Ectodermal cell (in vitro differentiated cells): ENCODE data around the gene GRM2.

Experiments
- H3K27ac ChIP-seq: 2 replicates; pipeline ENCODE4 v1.7.0; 2013; ENCODE audit warnings: mild to moderate bottlenecking, low read depth, low read length; ENCODE audit not compliant: insufficient read depth, poor library complexity, severe bottlenecking
- H3K27me3 ChIP-seq: 2 replicates; pipeline ENCODE4 v1.7.0; 2013; ENCODE audit warnings: mild to moderate bottlenecking, low read length; ENCODE audit not compliant: insufficient read depth, control insufficient read depth, poor library complexity, severe bottlenecking
- H3K36me3 ChIP-seq: one replicate; pipeline ENCODE4 v1.7.0; 2013; ENCODE audit warnings: low read length; ENCODE audit not compliant: control insufficient read depth, insufficient read depth
- H3K4me1 ChIP-seq: one replicate; pipeline ENCODE4 v1.7.0; 2013; ENCODE audit warnings: low read length; ENCODE audit not compliant: control insufficient read depth, insufficient read depth
- H3K4me3 ChIP-seq: 2 replicates; pipeline ENCODE4 v1.7.0; 2013; ENCODE audit warnings: low read depth, low read length, control low read depth; ENCODE audit not compliant: insufficient read depth
- H3K9me3 ChIP-seq: 2 replicates; pipeline ENCODE4 v1.7.0; 2013; ENCODE audit warnings: mild to moderate bottlenecking, low read length, moderate library complexity; ENCODE audit not compliant: control insufficient read depth
- WGBS, 2 experiments: methylation state at CpG; one replicate each; pipeline ENCODE4 v1.1.7; 2013; ENCODE audit warnings: missing lambda C conversion rate in 2 of 2; 5-methylcytosine and 5-hydroxymethylcytosine counted together

The GRM2 gene

GRCh38 chr3:51712511-51712931 lies 5.7 kb downstream of the GRM2 start:
- WGBS, 2 experiments, result 94 to 96% methylated on average over 20 of the region's 20 CpGs
- Histone ChIP-seq H3K4me3 (no peak overlapping the region), H3K4me1 (peaks cover 4% of the 10 kb centered on the region), H3K27me3 (peaks cover 19% of the 10 kb centered on the region), H3K27ac (no peak overlapping the region), H3K36me3 (no peaks in the 10 kb centered on the region), H3K9me3 (no peaks in the 10 kb centered on the region)

DNA sequence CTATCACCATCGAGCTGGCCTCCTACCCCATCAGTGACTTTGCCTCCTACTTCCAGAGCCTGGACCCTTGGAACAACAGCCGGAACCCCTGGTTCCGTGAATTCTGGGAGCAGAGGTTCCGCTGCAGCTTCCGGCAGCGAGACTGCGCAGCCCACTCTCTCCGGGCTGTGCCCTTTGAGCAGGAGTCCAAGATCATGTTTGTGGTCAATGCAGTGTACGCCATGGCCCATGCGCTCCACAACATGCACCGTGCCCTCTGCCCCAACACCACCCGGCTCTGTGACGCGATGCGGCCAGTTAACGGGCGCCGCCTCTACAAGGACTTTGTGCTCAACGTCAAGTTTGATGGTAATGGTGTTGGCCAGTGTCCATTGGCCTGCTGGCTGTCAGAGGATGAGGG lies 6.1 kb downstream of the GRM2 start:
- H3K4me1 ChIP-seq, result peaks cover under 1% of the 10 kb centered on the region
- H3K27ac ChIP-seq, result no peak overlapping the region
- WGBS, 2 experiments, result 96% methylated on average over 19 of the region's 19 CpGs
- no peaks in the 10 kb centered on the region for H3K36me3 ChIP-seq
- no peak overlapping the region for H3K4me3 ChIP-seq
- H3K9me3 ChIP-seq, result no peaks in the 10 kb centered on the region
- H3K27me3 ChIP-seq, result peaks cover 14% of the 10 kb centered on the region

- Histone ChIP-seq H3K27me3 (no peaks in the 10 kb centered on the region), H3K9me3 (no peaks in the 10 kb centered on the region), H3K4me3 (no peak overlapping the region), H3K27ac (no peak overlapping the region), H3K4me1 (no peaks in the 10 kb centered on the region), H3K36me3 (no peaks in the 10 kb centered on the region)
- 95 to 97% methylated on average over 36 of the region's 36 CpGs for WGBS, 2 experiments
Observed at GRCh38 chr3:51715231-51715976, 8.5 kb downstream of the GRM2 start.

DNA sequence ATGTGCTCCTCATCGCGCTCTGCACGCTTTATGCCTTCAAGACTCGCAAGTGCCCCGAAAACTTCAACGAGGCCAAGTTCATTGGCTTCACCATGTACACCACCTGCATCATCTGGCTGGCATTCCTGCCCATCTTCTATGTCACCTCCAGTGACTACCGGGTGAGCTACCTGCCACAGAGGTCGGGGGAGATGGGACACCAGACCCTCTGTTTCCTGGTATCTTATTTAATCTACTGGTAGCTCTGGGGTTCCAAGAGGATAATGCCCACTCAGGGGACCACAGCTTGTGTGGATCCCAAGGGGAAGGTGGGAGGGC lies 9.1 kb downstream of the GRM2 start:
- H3K4me1 ChIP-seq, result no peaks in the 10 kb centered on the region
- no peaks in the 10 kb centered on the region for H3K27me3 ChIP-seq
- no peak overlapping the region for H3K27ac ChIP-seq
- 95 to 97% methylated on average over 8 of the region's 8 CpGs for WGBS, 2 experiments
- H3K4me3 ChIP-seq, result no peak overlapping the region
- H3K36me3 ChIP-seq, result no peaks in the 10 kb centered on the region
- H3K9me3 ChIP-seq, result no peaks in the 10 kb centered on the region

GRCh38 chr3:51716805-51717204 lies 9.9 kb downstream of the GRM2 start:
- H3K27ac ChIP-seq, result no peak overlapping the region
- no peak overlapping the region for H3K4me3 ChIP-seq
- WGBS, 2 experiments, result 82 to 91% methylated on average over 5 of the region's 5 CpGs
- no peaks in the 10 kb centered on the region for H3K27me3 ChIP-seq
- no peaks in the 10 kb centered on the region for H3K9me3 ChIP-seq
- no peaks in the 10 kb centered on the region for H3K36me3 ChIP-seq
- no peaks in the 10 kb centered on the region for H3K4me1 ChIP-seq

GRCh38 chr3:51717446-51717845 lies 10.6 kb downstream of the GRM2 start:
- no peak overlapping the region for H3K27ac ChIP-seq
- H3K27me3 ChIP-seq, result no peaks in the 10 kb centered on the region
- H3K4me3 ChIP-seq, result no peak overlapping the region
- H3K36me3 ChIP-seq, result no peaks in the 10 kb centered on the region
- H3K4me1 ChIP-seq, result no peaks in the 10 kb centered on the region
- no peaks in the 10 kb centered on the region for H3K9me3 ChIP-seq
- WGBS, 2 experiments, result 93 to 96% methylated on average over 10 of the region's 10 CpGs

GRCh38 chr3:51717947-51718346 lies 11.1 kb downstream of the GRM2 start:
- Histone ChIP-seq H3K27me3 (no peaks in the 10 kb centered on the region), H3K9me3 (no peaks in the 10 kb centered on the region), H3K4me1 (no peaks in the 10 kb centered on the region), H3K36me3 (no peaks in the 10 kb centered on the region), H3K27ac (no peak overlapping the region), H3K4me3 (no peak overlapping the region)
- 92 to 95% methylated on average over 7 of the region's 7 CpGs for WGBS, 2 experiments

GRCh38 chr3:51718547-51719409 lies 11.9 kb downstream of the GRM2 start:
- Histone ChIP-seq H3K9me3 (no peaks in the 10 kb centered on the region), H3K4me3 (no peak overlapping the region), H3K36me3 (no peaks in the 10 kb centered on the region), H3K27me3 (no peaks in the 10 kb centered on the region), H3K27ac (no peak overlapping the region), H3K4me1 (no peaks in the 10 kb centered on the region)
- WGBS, 2 experiments, result 50 to 52% methylated on average over 16 of the region's 16 CpGs

DNA sequence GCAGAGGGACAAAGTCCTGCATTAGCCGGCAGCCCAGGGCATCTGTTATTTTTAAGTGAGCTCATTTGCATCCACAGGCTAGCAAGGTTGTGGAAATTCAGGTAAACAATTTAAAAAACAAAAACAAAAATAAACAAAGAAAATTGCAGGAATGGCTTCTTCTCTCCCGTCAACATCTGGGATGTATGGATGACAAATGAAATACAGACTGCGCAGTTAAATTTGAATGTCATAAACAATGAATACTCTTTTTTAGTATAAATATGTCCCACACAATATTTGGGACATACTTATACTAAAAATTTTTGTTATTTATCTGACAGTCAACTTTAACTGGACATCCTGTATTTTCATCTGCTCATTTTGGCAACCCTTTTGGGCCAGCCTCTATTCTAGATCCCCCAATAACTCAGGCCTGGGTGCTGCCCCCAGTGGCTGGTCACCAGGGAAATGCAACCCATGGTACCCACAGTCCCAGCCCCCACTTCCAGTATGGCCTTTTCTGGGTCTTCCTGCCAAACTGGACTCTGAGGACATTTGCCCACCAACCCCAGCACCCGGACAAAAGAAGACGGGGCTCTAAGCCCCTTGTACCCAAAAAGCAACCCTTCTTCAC lies 12.7 kb downstream of the GRM2 start:
- no peak overlapping the region for H3K27ac ChIP-seq
- no peaks in the 10 kb centered on the region for H3K9me3 ChIP-seq
- H3K4me1 ChIP-seq, result no peaks in the 10 kb centered on the region
- no peaks in the 10 kb centered on the region for H3K27me3 ChIP-seq
- no peak overlapping the region for H3K4me3 ChIP-seq
- no peaks in the 10 kb centered on the region for H3K36me3 ChIP-seq
- 72 to 80% methylated on average over 3 to 5 of the region's 5 CpGs for WGBS, 2 experiments
